Hepatocyte (in vitro differentiated cells): Measurements from ENCODE around the gene CRLF1. TPM values are rescaled to one million over a fixed set of nuclear protein-coding genes. Genes with fewer than 3 reads are reported as not detected.

ENCODE experiments used
- DNase-seq: peaks from one replicate; pipeline ENCODE4 v3.0.0-alpha.2; 2016; ENCODE audit warnings: low spot score
- H2AFZ ChIP-seq: fragments of 200-600 bp; sonication (generic); 2 replicates; pipeline ENCODE4 v1.6.0; 2016; ENCODE audit warnings: antibody characterized with exemption, mild to moderate bottlenecking
- H3K27ac ChIP-seq: fragments of 200-600 bp; sonication (generic); 2 replicates; pipeline ENCODE4 v1.5.1; 2016; ENCODE audit warnings: mild to moderate bottlenecking
- H3K27me3 ChIP-seq: fragments of 200-600 bp; sonication (generic); 2 replicates; pipeline ENCODE4 v1.6.1; 2016
- H3K36me3 ChIP-seq: fragments of 200-600 bp; sonication (generic); replicated peaks from 2 replicates; pipeline ENCODE4 v1.5.1; 2016; ENCODE audit warnings: low read depth; ENCODE audit not compliant: insufficient read depth
- H3K4me1 ChIP-seq: fragments of 200-600 bp; sonication (generic); 2 replicates; pipeline ENCODE4 v1.5.1; 2016; ENCODE audit warnings: mild to moderate bottlenecking, moderate library complexity; ENCODE audit not compliant: insufficient read depth
- H3K4me2 ChIP-seq: fragments of 200-600 bp; sonication (generic); 2 replicates; pipeline ENCODE4 v1.6.0; 2016
- H3K4me3 ChIP-seq: fragments of 200-600 bp; sonication (generic); 2 replicates; pipeline ENCODE4 v1.5.1; 2016; ENCODE audit warnings: mild to moderate bottlenecking
- H3K79me2 ChIP-seq: fragments of 200-600 bp; sonication (generic); 2 replicates; pipeline ENCODE4 v1.6.0; 2017; ENCODE audit warnings: mild to moderate bottlenecking
- H3K9me2 ChIP-seq: fragments of 200-600 bp; sonication (generic); replicated peaks from 2 replicates; pipeline ENCODE4 v1.6.0; 2017; ENCODE audit warnings: mild to moderate bottlenecking; ENCODE audit not compliant: insufficient read depth
- H3K9me3 ChIP-seq: fragments of 200-600 bp; sonication (generic); 2 replicates; pipeline ENCODE4 v1.5.1; 2016; ENCODE audit warnings: low read depth, mild to moderate bottlenecking
- H4K20me1 ChIP-seq: fragments of 200-600 bp; sonication (generic); 2 replicates; pipeline ENCODE4 v1.6.0; 2016; ENCODE audit warnings: mild to moderate bottlenecking; ENCODE audit not compliant: insufficient read depth, poor library complexity, severe bottlenecking
- CTCF ChIP-seq: fragments of 200-600 bp; sonication (generic); IDR thresholded peaks from 2 replicates; pipeline ENCODE4 v1.5.1; 2016; ENCODE audit warnings: antibody characterized with exemption, mild to moderate bottlenecking; ENCODE audit not compliant: poor library complexity
- EZH2 ChIP-seq: fragments of 200-600 bp; sonication (generic); IDR thresholded peaks from 2 replicates; pipeline ENCODE4 v1.6.1; 2016; ENCODE audit warnings: antibody characterized with exemption, mild to moderate bottlenecking, borderline replicate concordance
- EZH2phosphoT487 ChIP-seq: fragments of 200-600 bp; sonication (generic); IDR thresholded peaks from one replicate; pipeline ENCODE4 v1.6.1; 2018; ENCODE audit warnings: antibody characterized with exemption, mild to moderate bottlenecking, low read depth, moderate library complexity; ENCODE audit not compliant: unreplicated experiment, severe bottlenecking
- WGBS: methylation state at CpG from one replicate; pipeline ENCODE4 v1.1.6; 2016; ENCODE audit warnings: low lambda C conversion rate; ENCODE audit errors: missing lambda C conversion rate; 5-methylcytosine and 5-hydroxymethylcytosine counted together
- polyA plus RNA-seq: library from polyadenylated mRNA; unstranded; fragments of >200 nt; fragmentation: Nextera tagmentation; extraction: Ambion mirVana; gene quantifications from 2 replicates; pipeline ENCODE4 v1.2.1, GENCODE V29; 2016
- total RNA-seq: library from RNA; depleted of rRNA; stranded (reverse); fragments of >200 nt; gene quantifications from 2 replicates; pipeline ENCODE4 v1.2.3, GENCODE V29; 2014

The CRLF1 gene
- total and polyA plus RNA-seq, 2 experiments from 2014 or later = 13.9 to 42.2 TPM

DNA sequence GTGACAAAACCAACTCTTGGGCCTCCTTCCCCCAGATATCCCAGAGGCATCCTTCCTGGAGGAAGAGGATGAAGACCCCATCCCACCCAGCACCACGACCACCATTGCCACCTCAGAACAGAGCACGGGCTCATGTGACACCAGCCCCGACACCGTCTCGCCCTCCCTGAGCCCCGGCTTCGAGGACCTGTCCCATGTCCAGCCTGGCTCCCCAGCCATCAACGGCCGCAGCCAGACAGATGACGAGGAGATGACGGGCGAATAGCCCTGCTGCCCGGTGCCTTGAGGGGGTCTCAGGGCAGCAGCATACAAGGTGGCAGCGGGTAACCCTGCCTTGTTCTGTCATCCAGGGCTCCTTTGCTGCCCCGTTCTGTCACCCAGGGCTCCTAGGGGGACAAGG is 38.2 kb downstream of the CRLF1 start:
- Histone ChIP-seq H3K9me2 (no peaks in the 10 kb centered on the region), H3K79me2 (peaks cover 16% of the 10 kb centered on the region), H3K4me3 (no peak overlapping the region), H2AFZ (no peak overlapping the region), H3K27ac (no peak overlapping the region), H3K4me1 (peaks cover 11% of the 10 kb centered on the region), H3K27me3 (no peaks in the 10 kb centered on the region), H3K36me3 (no peaks in the 10 kb centered on the region), H3K4me2 (no peak overlapping the region), H3K9me3 (no peaks in the 10 kb centered on the region), H4K20me1 (peaks cover 13% of the 10 kb centered on the region)
- DNase-seq = no peak
- no peak for TF ChIP-seq CTCF
- no peak for TF ChIP-seq EZH2phosphoT487
- no peak for TF ChIP-seq EZH2
- WGBS = 100% methylated on average over 15 of the region's 15 CpGs

GRCh38 chr19:18566953-18567352 is 39.6 kb downstream of the CRLF1 start:
- Histone ChIP-seq H3K36me3 (no peaks in the 10 kb centered on the region), H3K27ac (no peak overlapping the region), H3K27me3 (no peaks in the 10 kb centered on the region), H3K4me1 (no peaks in the 10 kb centered on the region), H3K4me3 (no peak overlapping the region), H2AFZ (no peak overlapping the region), H3K9me2 (no peaks in the 10 kb centered on the region), H3K79me2 (peaks cover 2% of the 10 kb centered on the region), H4K20me1 (no peaks in the 10 kb centered on the region), H3K4me2 (no peak overlapping the region), H3K9me3 (no peaks in the 10 kb centered on the region)
- WGBS = 97% methylated on average over 8 of the region's 8 CpGs
- no peak for DNase-seq
- TF ChIP-seq EZH2phosphoT487 (no peak), EZH2 (no peak), CTCF (no peak)

GRCh38 chr19:18562086-18562485 is 44.5 kb downstream of the CRLF1 start:
- H3K27me3 ChIP-seq = no peaks in the 10 kb centered on the region
- H4K20me1 ChIP-seq = peaks cover 2% of the 10 kb centered on the region
- no peaks in the 10 kb centered on the region for H3K36me3 ChIP-seq
- no peaks in the 10 kb centered on the region for H3K9me3 ChIP-seq
- no peak overlapping the region for H2AFZ ChIP-seq
- DNase-seq = no peak
- H3K9me2 ChIP-seq = no peaks in the 10 kb centered on the region
- H3K79me2 ChIP-seq = peaks cover 32% of the 10 kb centered on the region
- no peak overlapping the region for H3K27ac ChIP-seq
- H3K4me2 ChIP-seq = no peak overlapping the region
- TF ChIP-seq EZH2 = no peak
- no peak for TF ChIP-seq CTCF
- TF ChIP-seq EZH2phosphoT487 = no peak
- WGBS = 85% methylated on average over 14 of the region's 14 CpGs
- peaks cover 6% of the 10 kb centered on the region for H3K4me1 ChIP-seq
- no peak overlapping the region for H3K4me3 ChIP-seq

GRCh38 chr19:18559685-18560084 is 46.9 kb downstream of the CRLF1 start:
- Histone ChIP-seq H3K27ac (no peak overlapping the region), H3K4me1 (peaks cover 6% of the 10 kb centered on the region)
- no peak for DNase-seq

More at GRCh38 chr19:18559685-18560084, 46.9 kb downstream of the CRLF1 start:
- no peak for TF ChIP-seq CTCF
- TF ChIP-seq EZH2 = no peak
- TF ChIP-seq EZH2phosphoT487 = no peak
- H2AFZ ChIP-seq = no peak overlapping the region
- no peaks in the 10 kb centered on the region for H3K9me2 ChIP-seq
- H3K79me2 ChIP-seq = peaks cover 32% of the 10 kb centered on the region
- H3K36me3 ChIP-seq = no peaks in the 10 kb centered on the region
- H3K4me3 ChIP-seq = no peak overlapping the region
- H3K4me2 ChIP-seq = no peak overlapping the region
- H3K9me3 ChIP-seq = no peaks in the 10 kb centered on the region
- peaks cover 2% of the 10 kb centered on the region for H4K20me1 ChIP-seq
- H3K27me3 ChIP-seq = no peaks in the 10 kb centered on the region
- WGBS = 75% methylated on average over 5 of the region's 5 CpGs
